Coronary artery (tissue), 2 donors: ENCODE results near the gene GRSF1.

Experiments
- DNase-seq: peaks from one replicate; pipeline ENCODE4 v3.0.0-alpha.2; 2017; ENCODE audit warnings: low spot score
- H3K27ac ChIP-seq, 2 donors: fragments of 200-600 bp; sonication (generic); one replicate each; pipeline ENCODE4 v1.5.1; 2016 to 2019
- H3K4me3 ChIP-seq: fragments of 200-600 bp; sonication (generic); 2 replicates; pipeline ENCODE4 v1.5.1; 2016; ENCODE audit warnings: mild to moderate bottlenecking, moderate library complexity
- TF ChIP-seq, protein P1 (sequence below): fragments of 200-600 bp; sonication (generic); IDR thresholded peaks from one replicate; pipeline ENCODE4 v1.5.1; 2019; ENCODE audit warnings: antibody characterized with exemption

GRSF1 gene

DNA sequence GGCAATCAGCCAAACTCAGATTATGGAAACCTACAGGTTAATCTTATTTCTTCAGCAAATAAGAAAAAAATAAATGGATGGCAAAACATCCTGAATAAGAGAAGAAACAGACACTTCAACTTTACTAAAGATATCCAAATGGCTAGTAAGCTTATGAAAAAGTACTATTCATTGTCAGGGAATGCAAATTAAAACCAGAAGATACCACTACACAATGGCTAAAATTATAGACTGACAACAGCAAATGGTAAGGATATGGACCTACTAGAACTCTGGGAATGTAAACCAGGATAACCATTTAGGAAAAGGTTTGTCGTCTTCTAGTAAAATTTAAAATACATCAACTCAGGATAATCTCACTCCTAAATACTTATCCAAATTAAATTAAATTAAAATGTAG lies 24.3 kb downstream of the GRSF1 start:
- H3K4me3 ChIP-seq: no peak overlapping the region
- TF ChIP-seq, protein P1, sequence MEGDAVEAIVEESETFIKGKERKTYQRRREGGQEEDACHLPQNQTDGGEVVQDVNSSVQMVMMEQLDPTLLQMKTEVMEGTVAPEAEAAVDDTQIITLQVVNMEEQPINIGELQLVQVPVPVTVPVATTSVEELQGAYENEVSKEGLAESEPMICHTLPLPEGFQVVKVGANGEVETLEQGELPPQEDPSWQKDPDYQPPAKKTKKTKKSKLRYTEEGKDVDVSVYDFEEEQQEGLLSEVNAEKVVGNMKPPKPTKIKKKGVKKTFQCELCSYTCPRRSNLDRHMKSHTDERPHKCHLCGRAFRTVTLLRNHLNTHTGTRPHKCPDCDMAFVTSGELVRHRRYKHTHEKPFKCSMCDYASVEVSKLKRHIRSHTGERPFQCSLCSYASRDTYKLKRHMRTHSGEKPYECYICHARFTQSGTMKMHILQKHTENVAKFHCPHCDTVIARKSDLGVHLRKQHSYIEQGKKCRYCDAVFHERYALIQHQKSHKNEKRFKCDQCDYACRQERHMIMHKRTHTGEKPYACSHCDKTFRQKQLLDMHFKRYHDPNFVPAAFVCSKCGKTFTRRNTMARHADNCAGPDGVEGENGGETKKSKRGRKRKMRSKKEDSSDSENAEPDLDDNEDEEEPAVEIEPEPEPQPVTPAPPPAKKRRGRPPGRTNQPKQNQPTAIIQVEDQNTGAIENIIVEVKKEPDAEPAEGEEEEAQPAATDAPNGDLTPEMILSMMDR: no peak
- no peak for DNase-seq
- no peak overlapping the region for H3K27ac ChIP-seq

DNA sequence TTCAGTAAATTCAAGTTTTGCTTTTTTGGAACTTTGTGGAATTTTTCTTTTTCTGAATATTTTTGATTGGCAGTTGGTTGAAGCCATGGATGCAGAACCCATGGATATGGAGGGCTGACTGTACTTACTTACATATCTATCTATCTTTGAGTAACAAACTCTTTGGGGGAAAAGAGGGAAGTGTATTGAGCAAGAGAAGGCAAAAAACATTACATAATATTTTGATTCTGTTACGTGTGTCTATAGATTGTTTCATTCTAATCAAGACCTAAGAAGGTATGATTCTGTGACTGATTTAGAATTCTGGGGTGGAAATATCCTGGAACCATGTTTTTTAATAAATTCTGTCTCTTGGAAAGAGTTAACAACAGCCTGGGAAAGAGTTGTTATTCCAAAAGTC lies 31.5 kb downstream of the GRSF1 start:
- DNase-seq: no peak
- TF ChIP-seq, protein P1: no peak

DNA sequence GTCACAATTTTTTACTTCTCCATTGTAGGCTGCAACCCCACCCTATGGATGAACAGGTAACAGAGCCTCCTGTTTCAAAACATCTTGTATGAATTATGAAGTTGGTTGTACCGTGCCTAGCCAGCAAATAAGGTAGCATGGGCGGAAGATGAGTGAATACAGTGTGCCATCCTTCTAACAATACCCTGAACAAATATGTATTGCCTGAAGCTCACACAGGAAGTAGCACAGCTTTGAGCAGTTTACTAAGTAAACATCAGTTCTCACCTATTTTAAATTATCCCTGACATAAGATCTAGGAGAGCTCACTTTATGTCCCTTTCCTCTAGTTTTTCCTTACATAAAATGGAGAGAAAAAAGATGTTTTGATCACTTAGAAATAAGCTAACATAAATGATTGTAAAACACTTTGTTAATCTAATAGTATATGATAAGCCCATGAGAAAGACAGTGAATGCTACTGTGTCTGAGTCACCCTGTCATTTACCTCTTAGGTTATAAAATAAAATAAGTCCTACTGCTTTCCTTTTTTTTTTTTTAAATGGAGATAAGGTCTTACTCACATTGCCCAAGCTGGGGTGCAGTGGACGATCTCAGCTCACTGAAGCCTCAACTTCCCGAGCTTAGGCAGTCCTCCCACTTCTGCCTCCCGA lies 36.6 kb downstream of the GRSF1 start:
- TF ChIP-seq, protein P1: no peak
- DNase-seq: no peak
- Histone ChIP-seq H3K4me3 (no peak overlapping the region), H3K27ac (no peak overlapping the region)

More for the DNA sequence above, 31.5 kb downstream of the GRSF1 start:
- Histone ChIP-seq H3K27ac (no peak overlapping the region), H3K4me3 (no peak overlapping the region)

DNA sequence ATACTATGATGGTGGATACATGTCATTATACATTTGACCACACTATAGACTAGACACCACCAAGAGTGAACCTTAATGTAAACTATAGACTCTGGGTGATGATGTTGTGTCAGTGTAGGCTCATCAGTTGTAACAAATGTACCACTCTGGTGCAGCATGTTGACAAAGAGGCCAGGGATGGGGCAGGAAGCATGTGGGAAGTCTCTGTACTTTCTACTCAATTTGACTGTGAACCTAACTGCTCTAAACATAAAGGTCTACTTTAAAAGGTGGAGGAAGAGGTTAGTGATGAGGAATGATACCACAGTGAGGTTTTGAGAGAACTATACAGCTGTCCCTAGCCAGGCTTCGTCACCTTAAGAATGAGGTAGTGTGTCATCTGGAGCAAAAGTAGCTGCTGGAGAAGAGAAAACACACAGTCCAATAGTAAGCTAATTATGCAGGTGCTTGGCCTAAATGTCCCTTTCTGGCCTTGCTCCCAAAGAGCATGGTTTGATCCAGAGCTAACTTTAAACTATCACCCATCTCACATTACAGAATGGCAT lies 38.4 kb downstream of the GRSF1 start:
- Histone ChIP-seq H3K27ac (no peak overlapping the region), H3K4me3 (no peak overlapping the region)
- TF ChIP-seq, protein P1: no peak
- no peak for DNase-seq

DNA sequence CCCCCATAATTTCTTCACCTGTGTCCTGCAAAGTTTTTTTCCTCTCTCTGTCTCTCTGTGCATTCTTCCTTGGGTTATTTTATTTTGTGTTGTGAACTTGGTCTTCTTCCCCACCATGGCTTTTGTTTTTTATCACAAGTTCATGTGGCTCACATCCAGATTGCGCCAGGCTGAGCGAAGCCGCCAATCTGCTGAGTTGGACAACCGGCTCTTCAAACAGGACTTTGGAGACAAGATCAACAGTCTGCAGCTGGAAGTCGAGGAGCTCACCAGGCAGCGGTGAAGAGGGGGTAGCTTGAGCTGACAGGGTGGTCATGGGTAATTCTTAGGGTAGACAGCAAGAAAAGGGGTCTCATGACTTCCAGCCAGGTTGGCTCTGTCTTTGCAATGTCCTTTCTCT lies 46.1 kb downstream of the GRSF1 start:
- Histone ChIP-seq H3K27ac (no peak overlapping the region), H3K4me3 (no peak overlapping the region)
- no peak for DNase-seq
- TF ChIP-seq, protein P1: no peak

DNA sequence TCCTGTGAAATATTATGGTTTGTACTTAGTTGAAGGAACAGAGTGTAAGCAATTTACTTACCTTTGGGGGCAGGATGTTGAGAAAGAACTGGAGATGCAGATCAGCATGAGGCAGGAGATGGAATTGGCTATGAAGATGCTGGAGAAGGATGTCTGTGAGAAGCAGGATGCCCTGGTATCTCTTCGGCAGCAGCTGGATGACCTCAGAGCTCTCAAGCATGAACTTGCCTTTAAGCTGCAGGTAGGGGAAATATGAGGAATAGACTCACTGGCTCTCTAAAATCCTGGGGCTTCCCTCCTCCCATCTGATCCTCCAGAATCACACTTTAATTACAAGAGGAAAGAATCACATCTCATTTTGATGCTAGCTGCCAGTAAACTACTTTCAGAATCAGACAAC lies 51.0 kb downstream of the GRSF1 start:
- Histone ChIP-seq H3K27ac (no peak overlapping the region), H3K4me3 (no peak overlapping the region)
- TF ChIP-seq, protein P1: no peak
- no peak for DNase-seq

DNA sequence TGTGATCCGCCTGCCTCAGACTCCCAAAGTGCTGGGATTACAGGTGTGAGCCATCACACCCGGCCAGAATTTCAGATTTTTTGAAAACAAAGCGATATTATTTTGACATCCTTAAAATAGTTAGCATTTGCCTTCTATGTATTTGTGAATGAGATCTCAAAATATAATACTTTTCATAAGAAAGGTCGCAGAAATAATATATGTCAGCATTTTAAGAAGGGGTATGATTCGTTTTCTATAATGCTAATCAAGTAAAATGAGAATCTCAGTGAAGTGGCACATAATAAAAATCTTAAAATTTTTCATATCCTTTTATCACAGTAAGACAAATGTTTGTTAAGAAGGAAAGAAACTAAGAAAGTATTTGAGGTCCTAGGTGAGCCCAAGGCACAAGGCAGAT lies 52.2 kb downstream of the GRSF1 start:
- no peak for DNase-seq
- TF ChIP-seq, protein P1: no peak
- H3K27ac ChIP-seq: no peak overlapping the region

More for the DNA sequence above, 52.2 kb downstream of the GRSF1 start:
- no peak overlapping the region for H3K4me3 ChIP-seq
